Measurements from ENCODE around the gene GALNT17. TPM values are rescaled to one million over a fixed set of nuclear protein-coding genes. Genes with fewer than 3 reads are reported as not detected.

GALNT17 gene
- total RNA-seq, 1 donor from 2014 or later = 0.36 TPM

GRCh38 chr7:71285571-71286145 is 153.7 kb downstream of the GALNT17 start:
- no peak for ATAC-seq

- no peak for ATAC-seq
These were observed 154.4 kb downstream of the GALNT17 start for GRCh38 chr7:71286336-71286735.

- ATAC-seq = no peak
These were observed 155.0 kb downstream of the GALNT17 start for GRCh38 chr7:71286924-71287323.

- ATAC-seq = no peak
These were observed 158.5 kb downstream of the GALNT17 start for GRCh38 chr7:71290452-71290851.

GRCh38 chr7:71298378-71298777 is 166.4 kb downstream of the GALNT17 start:
- ATAC-seq = no peak

- ATAC-seq = no peak
These were observed 168.1 kb downstream of the GALNT17 start for GRCh38 chr7:71300086-71300485.

GRCh38 chr7:71300603-71301002 is 168.7 kb downstream of the GALNT17 start:
- no peak for ATAC-seq

- no peak for ATAC-seq
These were observed 169.2 kb downstream of the GALNT17 start for GRCh38 chr7:71301167-71301566.

GRCh38 chr7:71303566-71303965 is 171.6 kb downstream of the GALNT17 start:
- ATAC-seq = no peak

GRCh38 chr7:71308096-71308495 is 176.2 kb downstream of the GALNT17 start:
- no peak for ATAC-seq

- ATAC-seq = no peak
These were observed 179.6 kb downstream of the GALNT17 start for GRCh38 chr7:71311576-71311975.

GRCh38 chr7:71312755-71313490 is 181.0 kb downstream of the GALNT17 start:
- no peak for ATAC-seq

- ATAC-seq = no peak
These were observed 181.6 kb downstream of the GALNT17 start for GRCh38 chr7:71313553-71313952.

- ATAC-seq = no peak
These were observed 189.0 kb downstream of the GALNT17 start for GRCh38 chr7:71320916-71321315.

- ATAC-seq = no peak
These were observed 190.3 kb downstream of the GALNT17 start for GRCh38 chr7:71322201-71322600.

GRCh38 chr7:71323726-71324125 is 191.8 kb downstream of the GALNT17 start:
- ATAC-seq = no peak

GRCh38 chr7:71325151-71325550 is 193.2 kb downstream of the GALNT17 start:
- no peak for ATAC-seq

- ATAC-seq = no peak
These were observed 194.7 kb downstream of the GALNT17 start for GRCh38 chr7:71326595-71326994.

GRCh38 chr7:71327946-71328345 is 196.0 kb downstream of the GALNT17 start:
- no peak for ATAC-seq

GRCh38 chr7:71329030-71329660 is 197.2 kb downstream of the GALNT17 start:
- no peak for ATAC-seq

GRCh38 chr7:71332207-71332606 is 200.3 kb downstream of the GALNT17 start:
- ATAC-seq = no peak

- ATAC-seq = no peak
These were observed 202.6 kb downstream of the GALNT17 start for GRCh38 chr7:71334541-71334940.

- ATAC-seq = no peak
These were observed 206.9 kb downstream of the GALNT17 start for GRCh38 chr7:71338866-71339265.

GRCh38 chr7:71339924-71340323 is 208.0 kb downstream of the GALNT17 start:
- ATAC-seq = no peak

Measured in esophagus mucosa (tissue), 1 donor.